K562 treated with DMSO at 1 percent for 24 hours (cell line): ENCODE results near the gene IQCK. TPM values are rescaled to one million over a fixed set of nuclear protein-coding genes. Genes with fewer than 3 reads are reported as not detected.

Source experiments
- total RNA-seq: library from RNA; unstranded; fragments of 300-600 nt; gene quantifications from 2 replicates; pipeline ENCODE4 v1.2.3, GENCODE V29; 2022; ENCODE audit warnings: low read depth; ENCODE audit not compliant: insufficient read depth

The IQCK gene, protein sequence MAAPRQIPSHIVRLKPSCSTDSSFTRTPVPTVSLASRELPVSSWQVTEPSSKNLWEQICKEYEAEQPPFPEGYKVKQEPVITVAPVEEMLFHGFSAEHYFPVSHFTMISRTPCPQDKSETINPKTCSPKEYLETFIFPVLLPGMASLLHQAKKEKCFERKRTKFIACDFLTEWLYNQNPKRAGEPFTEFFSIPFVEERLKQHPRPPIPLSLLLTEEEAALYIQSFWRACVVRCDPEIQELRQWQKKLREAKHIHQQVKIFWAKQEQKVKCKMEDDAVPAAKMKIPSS
- total RNA-seq = 3.4 and 4.0 TPM in 2 replicates

GRCh38 chr16:19717741-19718623 lies at the start of gene IQCK, which contains the start of gene KNOP1:
Gene IQCK (plus strand): TSS chr16:19718271. CDS start chr16:19718307, 36 bp downstream.
Gene KNOP1 (minus strand): TSS chr16:19718227. CDS start chr16:19715035, 3,192 bp downstream.

DNA sequence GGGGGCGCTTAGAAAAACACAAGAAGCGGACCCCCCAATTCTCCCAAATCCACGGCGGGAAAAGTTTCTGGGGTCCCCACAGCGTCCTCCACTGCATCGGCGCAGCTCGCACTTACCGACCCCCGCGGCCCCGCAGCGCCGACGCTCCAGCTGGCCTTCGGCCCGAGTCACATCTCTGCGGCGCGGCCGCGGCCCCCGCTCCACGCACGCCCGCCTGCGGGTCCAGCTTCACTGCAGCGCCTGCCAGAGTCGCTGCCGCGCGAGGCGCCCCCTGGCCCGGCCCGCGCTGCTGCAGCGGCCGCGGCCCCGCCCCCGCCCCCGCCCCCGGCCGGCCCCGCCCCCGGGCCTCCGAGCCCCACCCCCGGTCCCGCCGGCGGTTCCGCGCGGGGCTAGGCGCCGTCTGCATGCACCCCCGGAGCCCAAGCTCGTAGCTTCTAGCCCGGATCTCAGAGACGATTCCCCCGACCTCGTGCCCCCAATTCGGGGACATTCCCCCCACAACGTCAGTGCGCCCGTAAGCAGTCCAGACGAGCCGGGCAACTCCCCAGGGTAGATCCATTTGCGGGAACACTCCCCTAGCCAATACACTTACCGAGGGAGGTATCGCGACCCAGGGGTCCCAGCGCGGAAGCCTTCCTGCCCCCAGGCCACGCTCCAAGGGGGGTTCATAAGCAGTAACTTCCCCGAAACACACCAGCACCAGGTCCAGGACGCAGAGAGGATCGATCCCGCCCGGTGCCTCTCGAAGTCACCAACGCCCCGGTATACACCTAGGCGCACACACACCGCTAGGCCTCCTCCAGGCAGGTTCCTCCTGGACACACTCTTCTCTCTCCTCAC lies 166.8 kb downstream of the IQCK start, which contains the start of gene GPRC5B:
GPRC5B (minus strand) TSS at position 238 of the 840 bp plus-strand sequence. CDS start 12,003 bp downstream, outside the sequence.

Other genes starting within 250 kb of the IQCK start
- 51.1 and 64.3 TPM in 2 replicates for gene GDE1, start 196.2 kb upstream of the IQCK start, total RNA-seq
- 6.3 and 7.6 TPM in 2 replicates for gene CCP110, start 194.3 kb upstream of the IQCK start, total RNA-seq
- gene VPS35L, start 162.6 kb upstream of the IQCK start, total RNA-seq = 15.6 and 15.8 TPM in 2 replicates
- gene KNOP1, start within 50 bp of the IQCK start, total RNA-seq = 13.6 and 20.0 TPM in 2 replicates
- gene GPRC5B, start 166.6 kb downstream of the IQCK start, total RNA-seq = 3.0 and 5.9 TPM in 2 replicates